ENCODE results near the gene KLHDC8A. TPM values are rescaled to one million over a fixed set of nuclear protein-coding genes. Genes with fewer than 3 reads are reported as not detected.

Gene KLHDC8A
- total and polyA plus RNA-seq, 2 of the 4 experiments (the other 2 are of a cell fraction): not detected

DNA sequence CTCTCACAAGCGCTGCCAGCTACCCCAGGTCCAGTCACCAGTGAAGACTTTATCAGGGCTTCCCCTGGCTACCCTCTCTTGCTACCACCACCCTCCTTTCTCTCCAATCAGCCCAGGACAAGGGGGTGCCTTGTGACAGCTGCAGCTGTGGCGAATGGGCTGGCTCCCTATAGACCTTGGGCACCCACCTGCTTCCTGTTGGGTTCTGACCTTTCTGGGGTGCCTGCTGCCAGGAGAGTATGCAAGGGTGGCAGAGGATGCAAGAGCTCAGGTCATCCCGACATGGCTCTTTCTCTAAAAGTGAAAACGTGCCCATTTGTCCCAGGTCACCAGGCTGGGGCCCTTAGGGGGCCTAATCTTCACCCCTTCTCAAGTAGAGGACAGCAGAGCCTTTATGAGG is 6.6 kb downstream of the KLHDC8A start:
- H3K36me3 ChIP-seq (ENCODE audit: control insufficient read depth, insufficient read depth, low read length): no peaks in the 10 kb centered on the region
- no peak overlapping the region for H3K4ac ChIP-seq (ENCODE audit: low read depth, low read length)
- no peak overlapping the region for H3K4me3 ChIP-seq (ENCODE audit: insufficient read depth, low read depth, low read length)
- no peak overlapping the region for H2BK20ac ChIP-seq (ENCODE audit: low read depth, low read length)
- H2BK15ac ChIP-seq (ENCODE audit: low read depth, low read length): no peak overlapping the region
- no peak overlapping the region for H2BK5ac ChIP-seq (ENCODE audit: low read depth, low read length, poor library complexity, severe bottlenecking)
- H3K79me1 ChIP-seq (ENCODE audit: low read depth in 1 of 2, low read length in 2 of 2): no peaks in the 10 kb centered on the region
- no peaks in the 10 kb centered on the region; the same call in 1 of the 2 replicates for H3K4me1 ChIP-seq (ENCODE audit: control insufficient read depth, insufficient read depth, low read length)
- H3K18ac ChIP-seq (ENCODE audit: low read depth, low read length): no peak overlapping the region
- no peak overlapping the region for H3K27ac ChIP-seq (ENCODE audit: insufficient read depth, low read length)
- no peak for TF ChIP-seq CEBPB (IDR thresholded peaks at IDR 0.05; ENCODE audit: low read depth, low read length)
- no peak for TF ChIP-seq CHD1 (IDR thresholded peaks at IDR 0.05; ENCODE audit: low read depth, low read length)
- TF ChIP-seq USF2 (IDR thresholded peaks at IDR 0.05; ENCODE audit: low read depth, low read length): no peak
- TF ChIP-seq CTCF (conservative IDR thresholded peaks at IDR 0.05; ENCODE audit: low read depth, low read length): no peak
- TF ChIP-seq MAFK (IDR thresholded peaks at IDR 0.05; ENCODE audit: low read depth, low read length): no peak
- no peak for TF ChIP-seq FOS (IDR thresholded peaks at IDR 0.05; ENCODE audit: low read depth, low read length)
- no peak for TF ChIP-seq BHLHE40 (IDR thresholded peaks at IDR 0.05; ENCODE audit: low read depth, low read length)
- no peak for TF ChIP-seq NFE2L2 (IDR thresholded peaks at IDR 0.05; ENCODE audit: low read depth, low read length)
- TF ChIP-seq ELK1 (IDR thresholded peaks at IDR 0.05; ENCODE audit: borderline replicate concordance, low read depth, low read length): no peak
- no peak for TF ChIP-seq SMC3 (IDR thresholded peaks at IDR 0.05; ENCODE audit: low read depth, low read length)
- TF ChIP-seq MXI1 (IDR thresholded peaks at IDR 0.05; ENCODE audit: borderline replicate concordance, low read depth, low read length): no peak
- TF ChIP-seq RAD21 (IDR thresholded peaks at IDR 0.05; ENCODE audit: low read length): no peak
- TF ChIP-seq POLR2A (IDR thresholded peaks at IDR 0.05; ENCODE audit: low read depth, low read length): no peak
- no peak for TF ChIP-seq MAZ (IDR thresholded peaks at IDR 0.05; ENCODE audit: borderline replicate concordance, low read depth, low read length)
- TF ChIP-seq RFX5 (IDR thresholded peaks at IDR 0.05; ENCODE audit: low read depth, low read length): no peak
- no peak for TF ChIP-seq RCOR1 (IDR thresholded peaks at IDR 0.05; ENCODE audit: insufficient replicate concordance, low read length)
- no peak overlapping the region for H3K4me2 ChIP-seq (ENCODE audit: low read depth, low read length)
- ChIA-PET POLR2A (ENCODE audit: unreplicated experiment) (no interaction called here), CTCF (interaction anchor here (1.2 kb wide), 1 partner anchor 81 kb away, joined by 3 read pairs; no protein-coding TSS in a partner anchor)
- H3K9ac ChIP-seq (ENCODE audit: low read depth, low read length): no peak overlapping the region
- no peak overlapping the region for H3K56ac ChIP-seq (ENCODE audit: extremely low read depth, insufficient read depth, low read length)
- H4K5ac ChIP-seq (ENCODE audit: low read depth, low read length): no peak overlapping the region
- H3K14ac ChIP-seq (replicated peaks; ENCODE audit: low read depth, low read length): no peak overlapping the region
- no peaks in the 10 kb centered on the region for H4K20me1 ChIP-seq (ENCODE audit: insufficient read depth, low read length)
- no peak overlapping the region for H2BK120ac ChIP-seq (ENCODE audit: low read depth, low read length)
- ATAC-seq (ENCODE audit: low read depth) (no peak), DNase-seq (no peak)
- H2AFZ ChIP-seq (replicated peaks; ENCODE audit: low read length, poor library complexity): no peak overlapping the region
- no CpG with 5 or more reads among the region's 4 CpGs for WGBS, 2 experiments (ENCODE audit: extremely low coverage in 2 of 2, insufficient read length in 1 of 2)
- no peak overlapping the region for H4K91ac ChIP-seq (ENCODE audit: insufficient read depth, low read depth, low read length)
- intact Hi-C loops (cut with micrococcal nuclease) (loop anchor here (10.0 kb wide), 1 partner anchor 305 kb away; no protein-coding TSS in a partner anchor), dilution Hi-C loops (cut with HindIII; ENCODE audit: low sequenced_read_pairs, unreplicated experiment) (no loop called here), in situ Hi-C loops (cut with MboI; ENCODE audit: low sequenced_read_pairs) (loop anchor here (5.0 kb wide), 1 partner anchor 137 kb away; no protein-coding TSS in a partner anchor)
- H2AK9ac ChIP-seq (replicated peaks; ENCODE audit: low read depth, low read length, poor library complexity): no peak overlapping the region
- no peaks in the 10 kb centered on the region for H3K9me1 ChIP-seq (ENCODE audit: insufficient read depth, low read length)
- no peak overlapping the region for H2AK5ac ChIP-seq (ENCODE audit: low read depth, low read length)
- H3K23ac ChIP-seq (ENCODE audit: low read depth, low read length): no peak overlapping the region
- peaks cover 61% of the 10 kb centered on the region for H3K27me3 ChIP-seq (ENCODE audit: control insufficient read depth, insufficient read depth, low read length)
- no peak overlapping the region for H4K8ac ChIP-seq (ENCODE audit: low read depth in 2 of 2, low read length in 2 of 2)
- no TSS peak for BruUV-seq (replicated peaks)
- no peaks in the 10 kb centered on the region for H3K9me3 ChIP-seq (ENCODE audit: control insufficient read depth, insufficient read depth, low read length)

Data from IMR-90 (cell line).